ENCODE data around the gene MB21D2.

- TF ChIP-seq CTCF (conservative IDR thresholded peaks at IDR 0.05) (no peak), ZFX (IDR thresholded peaks at IDR 0.05) (no peak)
Observed at GRCh38 chr3:192750201-192750600, 167.5 kb downstream of the MB21D2 start.

All from C4-2B (cell line).